Activated T-helper 1 cell treated with anti-CD3 and anti-CD28 coated beads, Interleukin-2, amount 50 U/mL, for 16 hours (primary cell): ENCODE results near the gene AK8.

Experiments used
- DNase-seq, 2 donors: peaks; one replicate each; pipeline ENCODE4 v3.0.0-alpha.2; 2020; ENCODE audit warnings: low read depth in 1 of 2, low spot score in 1 of 2

AK8 gene

GRCh38 chr9:132800038-132800648 is 77.9 kb downstream of the AK8 start:
- peak; percentile 29 to 40 for DNase-seq

DNA sequence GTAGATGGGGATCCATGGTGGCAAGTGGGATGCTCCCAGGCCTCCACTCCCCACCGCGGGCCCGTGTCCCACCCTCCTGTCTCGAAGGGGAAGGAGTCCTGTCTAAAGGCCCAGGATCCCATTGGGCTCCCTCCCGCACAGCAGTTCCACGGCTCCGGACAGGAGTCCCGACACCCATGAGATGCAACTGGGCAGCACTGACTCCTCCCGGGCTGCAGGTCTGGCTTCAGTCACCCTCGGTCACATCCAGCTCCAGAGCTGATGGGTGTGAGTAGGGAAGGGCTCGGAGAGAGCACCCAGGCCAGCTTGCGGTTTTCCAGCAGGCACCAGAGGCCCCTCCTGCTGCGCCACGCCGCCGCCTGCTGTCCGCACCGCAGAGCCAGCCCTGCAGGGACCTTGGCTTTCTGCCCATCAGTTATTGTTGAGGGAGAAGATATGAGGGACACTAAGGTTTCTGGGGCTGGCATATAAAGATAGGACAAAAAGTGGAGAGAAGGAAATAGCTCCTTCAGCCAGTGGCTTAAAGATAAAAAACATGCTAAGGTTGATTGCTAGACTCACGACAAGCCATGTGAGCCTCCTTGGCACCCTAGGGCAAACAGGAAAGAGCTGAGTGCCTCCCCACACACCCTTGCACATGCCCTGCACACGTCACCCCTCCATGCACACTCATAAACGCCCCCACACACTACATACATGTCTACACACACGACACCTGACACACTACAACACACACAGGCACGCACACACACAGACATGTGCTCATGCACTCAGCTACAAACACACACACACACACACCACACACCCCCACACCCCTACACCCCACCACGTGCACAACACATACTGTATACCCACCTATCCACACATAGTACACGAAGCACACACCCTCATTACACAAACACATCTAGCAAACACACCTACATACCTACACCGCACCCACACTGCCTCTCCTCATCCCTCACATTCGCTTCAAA is 79.0 kb downstream of the AK8 start:
- no peak for DNase-seq

DNA sequence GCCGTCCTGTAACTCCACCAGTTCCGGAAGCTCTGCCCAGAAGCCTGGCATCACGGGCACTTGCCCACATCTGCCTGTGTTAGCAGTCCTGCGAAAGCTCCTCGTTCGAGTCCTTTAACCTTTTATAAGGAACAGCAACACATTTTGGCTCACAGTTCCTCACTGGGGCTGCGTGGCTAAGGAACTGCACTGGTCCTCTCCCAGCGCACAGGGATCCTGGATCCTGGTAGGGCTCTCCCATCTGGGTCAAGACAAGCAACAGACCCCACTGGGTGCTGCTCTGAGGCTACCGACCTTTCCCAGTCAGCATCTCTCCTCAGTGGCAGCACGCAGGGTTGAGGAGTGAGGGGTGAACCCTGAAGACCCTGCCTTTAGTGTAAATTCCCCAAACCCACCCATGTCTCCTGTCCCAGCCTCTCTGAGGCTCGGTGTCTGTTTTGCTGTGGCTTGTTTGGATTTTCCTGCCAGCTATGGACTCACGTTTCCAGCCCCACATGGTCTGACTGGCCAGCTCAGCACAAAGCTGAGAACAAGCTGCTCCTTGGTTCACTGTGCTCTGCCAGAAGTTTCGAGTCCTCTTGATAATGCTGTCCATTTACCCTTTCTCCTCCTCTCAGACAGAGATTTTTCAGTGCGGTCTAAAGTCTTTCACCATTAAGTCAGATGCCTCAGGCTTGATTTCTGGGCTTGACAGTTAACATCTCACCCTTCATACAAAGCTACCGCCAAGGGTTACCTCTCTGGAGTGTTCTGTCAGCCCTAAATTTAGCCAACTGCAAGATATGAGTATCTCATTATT is 80.0 kb downstream of the AK8 start:
- no peak for DNase-seq

DNA sequence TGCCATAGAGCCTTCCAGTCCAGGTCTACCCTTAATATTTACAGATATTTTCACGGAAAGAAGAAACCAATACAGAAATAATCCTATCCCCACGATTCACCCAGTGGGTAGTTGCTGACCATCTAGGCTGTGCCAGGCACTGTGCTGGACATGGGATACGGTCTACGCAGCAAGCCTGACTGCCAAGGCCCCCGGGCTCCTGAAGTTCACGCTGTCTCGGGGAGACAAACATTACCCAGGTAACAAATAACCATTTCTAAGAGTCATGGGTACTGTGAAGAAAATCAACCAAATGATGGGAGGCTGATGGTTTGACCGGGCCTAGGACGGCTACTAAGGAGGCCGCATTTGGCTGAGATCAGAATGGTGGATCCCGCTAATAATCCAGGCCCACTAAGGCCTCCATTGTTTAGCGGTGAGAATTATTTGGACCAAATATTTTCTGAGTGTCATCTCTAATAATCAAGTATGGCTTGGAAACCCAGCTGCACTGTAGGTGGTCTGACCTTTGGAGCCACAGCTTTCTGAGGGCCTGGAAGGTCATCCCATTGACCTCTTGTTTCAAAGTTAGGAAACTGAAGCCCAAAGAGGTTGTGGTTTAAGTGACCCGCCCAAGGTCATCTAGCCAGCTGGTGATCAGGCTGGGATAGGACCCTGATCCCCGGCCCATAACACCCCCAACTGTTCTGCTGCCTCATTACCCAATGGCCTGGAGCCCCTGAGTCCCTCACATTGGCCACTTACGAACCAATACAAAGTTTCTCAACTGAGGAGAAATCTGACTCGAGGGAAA is 82.4 kb downstream of the AK8 start:
- DNase-seq = no peak

GRCh38 chr9:132794730-132795380 is 83.2 kb downstream of the AK8 start:
- DNase-seq = no peak

GRCh38 chr9:132793606-132794580 is 84.2 kb downstream of the AK8 start:
- no peak for DNase-seq

DNA sequence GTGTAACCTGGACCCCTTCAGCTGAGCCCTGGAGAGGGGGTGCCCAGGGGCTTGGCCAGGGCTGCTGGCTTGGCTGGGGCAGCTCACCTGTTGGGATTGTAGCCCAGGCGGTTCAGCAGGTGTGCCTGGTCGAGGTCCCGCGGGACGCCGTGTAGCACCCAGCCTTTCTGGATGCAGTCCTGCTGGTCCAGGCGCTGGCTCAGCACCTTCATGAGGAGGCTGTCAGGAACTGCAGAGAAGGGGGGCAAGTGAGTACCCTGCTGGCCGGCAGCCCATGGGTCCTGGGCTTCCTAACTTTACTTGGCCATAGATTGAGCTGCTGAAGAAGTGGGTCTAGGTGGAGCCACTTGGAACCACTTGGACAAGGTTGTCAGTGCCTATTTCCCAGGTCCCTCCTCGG is 85.5 kb downstream of the AK8 start:
- no peak for DNase-seq

DNA sequence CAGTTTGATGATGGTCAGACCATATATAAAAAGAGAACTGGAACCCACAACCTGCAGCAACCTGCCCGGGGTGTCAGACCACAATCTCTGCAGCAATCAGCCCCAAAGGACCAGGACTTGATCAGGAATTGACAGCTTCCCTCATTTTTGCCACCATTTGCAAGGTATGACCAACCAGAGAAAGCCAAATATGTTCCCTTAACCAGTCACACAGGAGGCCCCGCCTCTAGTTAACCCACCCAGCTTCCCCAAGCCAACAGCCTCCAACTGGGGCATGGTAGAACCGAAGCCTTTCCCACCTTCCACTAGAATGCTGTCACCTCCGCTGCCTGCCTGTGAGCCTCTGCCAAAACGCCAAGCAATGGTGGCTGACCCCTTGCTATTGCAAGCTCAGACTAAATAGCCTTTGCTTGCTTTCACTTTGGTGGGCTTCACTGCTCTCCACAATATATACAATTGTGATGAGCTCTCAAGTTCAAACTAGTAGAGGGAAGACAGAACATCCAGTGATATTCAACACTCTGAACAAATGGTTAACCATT is 86.3 kb downstream of the AK8 start:
- DNase-seq = no peak

DNA sequence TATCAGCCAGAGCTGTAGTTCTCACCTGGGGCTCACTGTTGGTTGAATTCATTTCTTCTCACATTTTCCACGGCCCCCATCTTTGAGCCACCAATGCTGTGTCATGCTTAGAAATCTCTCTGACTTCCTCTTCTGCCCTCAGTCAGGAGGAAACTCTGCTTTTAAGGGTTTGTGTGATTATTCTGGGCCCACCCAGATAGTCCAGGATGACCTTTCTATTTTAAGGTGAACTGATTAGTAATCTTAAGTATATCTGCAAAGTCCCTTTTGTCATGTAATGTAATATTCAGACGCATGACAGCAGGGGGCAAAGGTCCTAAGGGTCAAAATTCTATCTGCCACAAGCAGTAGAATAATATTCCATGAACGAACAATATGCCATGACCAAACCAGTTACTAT is 88.4 kb downstream of the AK8 start:
- DNase-seq = no peak

DNA sequence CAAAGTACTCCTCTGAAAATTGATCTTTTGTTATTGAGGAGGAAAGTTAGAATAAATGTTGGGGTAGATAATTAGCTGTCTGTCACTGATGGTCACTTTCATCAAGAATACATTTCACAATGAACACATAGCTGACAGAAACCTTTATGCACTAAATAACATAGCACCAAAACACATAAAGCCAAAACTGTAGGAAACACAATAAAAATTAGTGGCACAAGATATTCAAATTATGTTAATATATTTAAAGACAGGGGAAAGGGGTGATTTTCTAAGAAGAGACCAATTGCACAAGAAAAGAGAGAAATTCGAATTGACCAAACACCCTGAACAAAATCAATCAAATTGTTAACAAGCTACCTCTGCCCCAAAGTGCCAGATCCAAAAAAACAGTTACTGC is 89.7 kb downstream of the AK8 start:
- DNase-seq = no peak

DNA sequence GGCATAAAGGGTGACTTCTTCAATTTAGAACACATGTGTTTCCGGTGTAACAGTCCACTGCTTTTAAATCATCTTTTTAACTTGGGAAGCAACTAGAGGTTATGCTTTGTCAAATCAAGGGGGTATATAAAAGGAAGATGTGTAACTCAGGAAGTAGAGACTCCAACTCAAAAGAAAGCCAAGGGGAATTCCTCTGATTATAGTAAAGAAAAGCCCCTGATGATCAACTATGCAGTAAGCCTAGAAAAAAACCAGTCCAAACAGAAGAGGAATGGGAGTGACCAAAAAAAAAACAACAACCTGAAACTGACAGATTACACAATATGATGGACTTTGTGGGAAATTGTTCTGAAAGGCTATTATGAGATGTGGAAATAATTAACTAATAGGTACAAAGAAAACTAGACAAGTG is 90.3 kb downstream of the AK8 start:
- no peak for DNase-seq

- DNase-seq = no peak
Observed at GRCh38 chr9:132784286-132784830, 93.7 kb downstream of the AK8 start.

GRCh38 chr9:132783006-132783405 is 95.1 kb downstream of the AK8 start:
- no peak for DNase-seq

DNA sequence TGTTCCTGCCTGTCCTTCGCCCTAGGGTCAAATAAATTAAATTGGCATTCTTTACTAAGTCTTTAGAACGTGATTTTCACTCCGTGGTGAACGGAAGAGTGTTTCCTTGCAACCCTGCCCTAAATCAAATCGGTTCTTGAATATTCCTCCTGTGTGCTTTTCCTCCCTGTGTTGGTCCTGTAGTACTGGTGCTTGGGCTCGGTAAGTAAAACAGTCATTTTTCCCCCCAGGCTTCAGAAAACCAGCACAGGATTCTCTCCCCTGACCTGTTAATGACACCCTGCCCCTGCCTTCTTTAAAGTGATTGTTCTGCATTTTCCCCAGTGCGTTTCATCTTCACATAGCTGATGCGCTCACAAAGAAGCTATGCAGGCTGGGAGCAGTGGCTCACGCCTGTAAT is 96.0 kb downstream of the AK8 start:
- no peak for DNase-seq

DNA sequence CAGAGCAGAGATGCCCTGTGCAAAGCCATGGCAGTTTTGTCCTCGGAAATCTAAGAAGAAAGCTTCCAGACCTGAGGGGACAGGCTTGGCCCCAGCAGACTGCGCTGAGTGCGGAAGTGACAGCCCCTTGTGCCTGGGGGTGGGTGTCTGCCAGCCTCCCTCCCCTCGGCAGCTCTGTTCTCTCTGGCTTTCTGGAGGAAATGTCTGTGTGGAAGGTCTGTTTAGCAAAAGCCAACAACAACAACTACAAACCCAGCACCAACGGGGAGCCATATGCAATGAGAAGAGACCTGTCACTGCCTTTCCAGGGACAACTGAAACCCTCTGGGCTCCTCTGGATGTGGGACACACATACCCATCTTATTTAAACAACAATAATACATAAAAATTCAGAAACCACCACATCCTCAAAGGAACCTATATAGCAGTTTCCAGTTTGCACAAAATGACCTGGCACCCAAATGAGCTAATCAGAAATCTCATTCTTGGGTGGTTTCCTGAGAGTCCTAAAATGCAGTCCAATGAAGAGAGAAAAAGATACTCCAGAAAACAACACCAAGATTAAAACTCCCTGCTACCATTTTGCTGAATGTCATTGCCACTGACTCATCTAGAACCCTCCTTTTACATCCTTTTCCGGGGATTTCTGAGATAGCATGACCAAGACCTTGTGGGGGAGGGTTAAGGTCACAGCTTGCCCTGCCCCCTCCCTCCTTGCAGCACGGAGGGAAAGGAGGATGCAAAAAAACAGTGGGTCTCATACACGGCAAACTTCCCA is 97.7 kb downstream of the AK8 start:
- DNase-seq = no peak

DNA sequence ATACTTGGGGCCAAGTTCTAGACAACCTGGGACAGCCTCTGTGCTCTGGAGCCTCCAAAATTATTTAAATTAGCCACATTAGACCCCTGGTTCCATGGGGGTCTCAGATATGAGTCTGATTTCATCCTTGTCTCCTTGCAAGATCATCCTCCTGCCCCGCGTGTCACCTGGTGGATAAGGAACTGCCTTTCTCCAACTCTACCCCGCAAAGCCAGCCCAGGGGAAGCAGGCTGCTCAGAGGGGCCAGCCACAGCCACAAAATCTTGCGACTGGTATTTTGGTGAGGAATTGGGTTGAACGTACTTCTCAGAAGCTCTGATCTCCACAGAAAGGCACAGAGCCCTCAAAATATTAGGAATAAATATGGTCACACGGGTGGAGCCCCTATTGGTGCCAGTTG is 101.2 kb downstream of the AK8 start:
- no peak for DNase-seq

DNA sequence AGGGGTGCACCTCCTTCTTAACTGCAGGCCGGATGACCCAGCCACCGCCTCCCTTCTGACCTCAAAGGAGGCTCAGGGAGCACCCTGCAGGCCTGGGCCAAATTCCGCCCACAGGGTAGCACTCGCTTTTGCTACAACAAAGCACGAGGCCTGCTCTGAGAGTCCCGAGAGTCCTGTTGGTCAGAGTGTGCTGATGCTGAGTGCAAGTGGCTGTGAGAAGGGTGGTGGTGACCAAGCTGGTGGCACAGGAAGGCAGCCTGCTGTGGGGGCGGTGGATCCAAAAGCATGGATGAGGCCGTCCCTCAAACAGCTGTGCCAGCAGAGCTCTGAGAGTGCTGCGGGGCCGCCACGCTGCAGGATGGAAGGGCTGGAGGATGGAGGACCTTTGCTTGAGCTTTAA is 101.8 kb downstream of the AK8 start:
- DNase-seq = no peak

DNA sequence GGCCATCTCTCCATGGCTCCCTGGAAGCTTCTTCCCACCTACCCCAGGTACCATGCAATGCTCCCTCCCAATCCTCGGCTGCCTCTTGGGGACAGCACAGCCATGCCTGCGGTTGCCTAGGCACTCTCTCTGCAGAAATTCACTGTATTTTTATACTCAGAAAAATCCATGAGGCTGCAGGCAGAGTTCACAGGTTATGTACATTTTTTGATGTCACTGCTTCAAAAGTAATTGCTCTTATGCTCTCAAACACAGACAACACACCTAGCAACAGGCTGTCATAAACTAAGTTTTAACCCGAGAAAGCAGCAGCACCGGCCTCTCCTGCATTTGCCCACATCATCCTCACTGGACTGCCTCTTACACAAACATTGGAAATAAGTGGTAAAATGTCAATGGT is 102.4 kb downstream of the AK8 start:
- no peak for DNase-seq
